ENCODE measurements around the gene FTL.

DNA sequence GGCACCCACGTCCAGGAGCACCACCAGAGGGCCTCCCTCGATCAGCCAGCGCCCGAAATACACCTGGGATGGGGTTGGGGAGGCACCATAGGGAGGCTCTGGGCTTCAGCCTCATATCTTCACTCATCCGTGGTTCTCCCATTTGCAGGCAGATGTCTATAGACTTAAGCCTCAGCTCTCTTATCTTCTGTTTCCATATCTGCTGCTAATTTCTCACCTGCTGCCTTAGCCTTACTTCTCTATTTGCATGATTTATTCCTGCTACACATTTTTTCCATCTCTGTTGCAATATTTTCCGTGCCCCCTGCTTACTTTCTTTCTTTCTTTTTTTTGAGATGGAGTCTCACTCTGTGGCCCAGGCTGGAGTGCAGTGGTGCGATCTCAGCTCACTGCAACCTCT is 22.2 kb downstream of the FTL start:
- TF ChIP-seq CTCF (IDR thresholded peaks at IDR 0.05) (no peak), EZH2phosphoT487 (IDR thresholded peaks at IDR 0.05) (no peak)

Measured in neural progenitor cell (in vitro differentiated cells).